Gastrocnemius medialis (tissue), 4 donors: ENCODE data around the gene CYP27A1.

Experiments used
- POLR2A ChIP-seq, 2 donors: fragments of 450-650 bp; IDR thresholded peaks; one replicate each; pipeline ENCODE4 v1.6.1; 2017; ENCODE audit warnings: antibody characterized with exemption in 2 of 2, mild to moderate bottlenecking in 2 of 2, moderate library complexity in 2 of 2
- TF ChIP-seq, protein P1 (sequence below), 5 experiments: fragments of 450-650 bp in 3 of 5; fragments of 200-600 bp in 2 of 5; sonication (generic) in 2 of 5; IDR thresholded peaks in 4 of 5; conservative IDR thresholded peaks in 1 of 5; 1 replicate in 4 of 5; 2 replicates in 1 of 5; pipeline ENCODE4 v1.5.1; 2016 to 2019; ENCODE audit warnings: antibody characterized with exemption in 5 of 5, mild to moderate bottlenecking in 3 of 5, moderate library complexity in 3 of 5

DNA sequence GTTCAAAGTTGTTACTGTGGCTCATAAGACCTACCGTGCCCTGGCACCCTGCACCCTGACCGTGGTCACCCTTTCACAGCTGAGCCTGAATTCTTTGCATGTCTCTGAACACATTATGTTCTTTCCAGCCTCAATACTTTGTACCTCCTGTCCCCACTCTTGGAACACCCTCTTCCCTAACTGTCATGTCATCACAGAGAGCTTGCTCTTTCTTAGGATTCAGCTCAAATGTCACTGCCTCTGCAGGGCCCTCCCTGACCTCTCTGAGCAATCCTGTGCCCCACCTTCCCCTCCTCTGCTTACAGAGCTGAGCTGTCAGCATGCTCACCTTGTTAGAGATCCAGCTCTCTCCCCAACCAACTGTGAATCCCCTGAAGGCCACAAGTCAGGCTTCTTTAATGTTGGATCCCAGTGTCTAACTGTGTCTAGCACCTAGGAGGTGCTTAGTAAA, 34.6 kb downstream of the CYP27A1 start:
- TF ChIP-seq, protein P1, sequence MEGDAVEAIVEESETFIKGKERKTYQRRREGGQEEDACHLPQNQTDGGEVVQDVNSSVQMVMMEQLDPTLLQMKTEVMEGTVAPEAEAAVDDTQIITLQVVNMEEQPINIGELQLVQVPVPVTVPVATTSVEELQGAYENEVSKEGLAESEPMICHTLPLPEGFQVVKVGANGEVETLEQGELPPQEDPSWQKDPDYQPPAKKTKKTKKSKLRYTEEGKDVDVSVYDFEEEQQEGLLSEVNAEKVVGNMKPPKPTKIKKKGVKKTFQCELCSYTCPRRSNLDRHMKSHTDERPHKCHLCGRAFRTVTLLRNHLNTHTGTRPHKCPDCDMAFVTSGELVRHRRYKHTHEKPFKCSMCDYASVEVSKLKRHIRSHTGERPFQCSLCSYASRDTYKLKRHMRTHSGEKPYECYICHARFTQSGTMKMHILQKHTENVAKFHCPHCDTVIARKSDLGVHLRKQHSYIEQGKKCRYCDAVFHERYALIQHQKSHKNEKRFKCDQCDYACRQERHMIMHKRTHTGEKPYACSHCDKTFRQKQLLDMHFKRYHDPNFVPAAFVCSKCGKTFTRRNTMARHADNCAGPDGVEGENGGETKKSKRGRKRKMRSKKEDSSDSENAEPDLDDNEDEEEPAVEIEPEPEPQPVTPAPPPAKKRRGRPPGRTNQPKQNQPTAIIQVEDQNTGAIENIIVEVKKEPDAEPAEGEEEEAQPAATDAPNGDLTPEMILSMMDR (IDR thresholded peaks at IDR 0.05 in 4 of 5, conservative IDR thresholded peaks at IDR 0.05 in 1 of 5): no peak
- TF ChIP-seq POLR2A (IDR thresholded peaks at IDR 0.05): peak; percentile 42 to 67
